GOT3 (cell line): ENCODE results near the gene KCNK10.

ENCODE experiments used
- DNase-seq: peaks from one replicate; lab custom pipeline; 2025; ENCODE audit warnings: mixed read lengths; lab: John Stamatoyannopoulos, UW

The KCNK10 gene

GRCh38 chr14:88323086-88323522 lies at the start of gene KCNK10:
Gene KCNK10 (minus strand): TSS chr14:88323269. CDS start chr14:88322798, 471 bp downstream.
- DNase-seq: no peak

DNA sequence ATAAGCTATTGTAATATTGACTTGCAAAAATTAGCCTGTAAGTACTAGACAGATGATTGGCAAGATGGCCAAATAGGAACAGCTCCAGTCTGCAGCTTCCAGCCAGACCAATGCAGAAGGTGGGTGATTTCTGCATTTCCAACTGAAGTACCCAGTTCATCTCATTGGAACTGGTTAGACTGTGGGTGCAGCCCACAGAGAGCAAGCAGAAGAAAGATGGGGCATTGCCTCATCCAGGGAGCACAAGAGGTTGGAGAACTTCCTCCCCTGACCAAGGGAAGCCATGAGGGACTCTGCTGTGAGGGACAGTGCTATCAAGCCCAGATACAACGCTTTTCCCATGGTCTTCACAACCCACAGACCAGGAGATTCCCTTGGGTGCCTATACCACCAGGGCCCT lies 46.4 kb upstream of the KCNK10 start:
- DNase-seq: no peak

DNA sequence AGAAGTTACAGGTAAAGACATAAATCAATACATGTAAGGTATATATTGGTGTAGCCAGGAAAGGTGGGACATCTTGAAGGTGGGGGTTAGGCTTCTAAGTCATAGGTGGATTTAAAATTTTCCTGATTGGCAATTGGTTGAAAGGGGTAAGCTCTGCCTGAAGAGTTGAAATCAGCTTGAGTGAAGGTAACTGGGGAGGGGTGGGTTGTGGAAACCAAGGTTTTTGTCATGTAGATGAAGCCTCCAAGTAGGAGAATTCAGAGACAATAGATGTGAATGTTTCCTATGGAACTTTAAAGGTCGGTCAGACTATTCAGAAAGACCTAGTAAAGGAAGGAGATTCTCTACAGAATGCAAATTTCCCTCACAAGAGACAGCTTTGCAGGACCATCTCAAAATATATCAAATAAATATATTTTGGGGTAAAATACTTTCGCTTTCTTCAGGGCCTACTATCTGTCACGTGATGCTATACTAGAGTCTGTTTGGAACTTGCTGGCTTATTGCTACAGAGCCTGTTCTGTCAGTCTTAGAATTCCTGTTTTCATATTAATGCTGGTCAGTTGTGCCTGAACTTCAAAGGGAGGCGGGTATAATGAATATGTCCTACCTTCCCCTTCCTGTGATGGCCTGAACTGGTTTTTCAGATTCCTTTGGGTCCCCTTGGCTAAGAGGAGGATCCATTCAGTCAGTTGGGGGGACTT lies 41.8 kb upstream of the KCNK10 start:
- DNase-seq: no peak

- DNase-seq: no peak
Measured at GRCh38 chr14:88363644-88364043, 40.6 kb upstream of the KCNK10 start.

GRCh38 chr14:88359500-88359899 lies 36.4 kb upstream of the KCNK10 start:
- no peak for DNase-seq

DNA sequence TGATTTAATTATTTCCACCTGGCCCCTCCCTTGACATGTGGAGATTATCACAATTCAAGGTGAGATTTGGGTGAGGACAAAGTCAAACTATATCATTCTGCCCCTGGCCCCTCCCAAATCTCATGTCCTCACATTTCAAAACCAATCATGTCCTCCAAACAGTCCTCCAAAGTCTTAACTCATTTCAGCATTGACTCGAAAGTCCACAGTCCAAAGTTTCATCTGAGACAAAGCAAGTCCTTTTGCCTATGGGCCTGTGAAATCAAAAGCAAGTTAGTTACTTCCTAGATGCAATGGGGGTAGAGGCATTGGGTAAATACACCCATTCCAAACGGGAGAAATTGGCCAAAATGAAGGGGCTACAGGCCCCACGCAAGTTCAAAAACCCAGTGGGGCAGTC lies 31.3 kb upstream of the KCNK10 start:
- no peak for DNase-seq

DNA sequence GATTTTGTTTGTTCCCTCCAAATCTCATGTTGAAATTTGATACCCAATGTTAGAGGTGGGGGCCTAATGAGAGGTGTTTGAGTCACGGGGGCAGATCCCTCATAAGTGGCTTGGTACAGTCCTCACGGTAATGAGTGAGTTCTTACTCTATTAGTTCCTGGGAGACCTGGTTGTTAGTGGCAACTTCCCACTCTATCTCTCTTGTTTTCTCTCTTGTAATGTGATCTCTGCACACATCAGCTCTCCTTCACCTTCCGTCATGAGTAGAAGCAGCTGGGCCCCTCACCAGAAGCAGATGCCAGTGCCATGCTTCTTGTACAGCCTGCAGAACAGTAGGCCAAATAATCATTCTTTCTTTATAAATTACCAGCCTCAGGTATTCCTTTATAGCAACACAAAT lies 29.6 kb upstream of the KCNK10 start:
- DNase-seq: no peak

DNA sequence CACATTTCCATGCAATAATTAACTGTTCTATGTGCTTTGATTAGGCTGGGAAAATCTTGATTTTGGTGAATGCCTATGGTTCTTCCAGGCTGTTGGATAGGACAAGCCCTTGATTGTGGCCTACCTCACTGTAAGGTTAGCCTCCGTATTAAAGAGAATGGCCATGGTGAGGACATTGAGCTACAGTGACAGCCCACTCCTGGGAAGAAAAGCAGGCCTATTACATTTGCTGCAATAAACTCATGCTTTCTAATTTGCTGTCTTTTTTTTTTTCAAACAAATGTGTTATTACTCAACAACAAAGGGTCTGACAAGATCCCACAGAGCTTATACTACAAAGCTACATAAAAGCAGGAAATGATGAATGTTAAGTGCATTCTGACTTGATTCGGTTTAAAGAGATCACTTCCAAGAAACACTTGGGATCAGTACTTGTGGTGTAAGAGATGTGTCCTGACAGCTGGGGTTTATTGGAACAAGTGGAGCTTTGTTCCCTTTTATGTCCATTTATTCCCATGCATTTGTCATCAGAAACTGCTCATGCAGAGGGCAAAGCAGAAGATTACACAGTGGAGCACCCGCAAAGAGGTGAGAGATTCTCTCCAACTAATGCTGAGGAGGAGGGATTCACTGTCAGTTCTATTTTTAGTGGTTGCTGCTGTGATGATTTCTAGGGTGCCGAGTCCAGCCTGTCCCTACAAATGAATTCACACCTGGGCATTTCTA lies 29.1 kb upstream of the KCNK10 start:
- no peak for DNase-seq

DNA sequence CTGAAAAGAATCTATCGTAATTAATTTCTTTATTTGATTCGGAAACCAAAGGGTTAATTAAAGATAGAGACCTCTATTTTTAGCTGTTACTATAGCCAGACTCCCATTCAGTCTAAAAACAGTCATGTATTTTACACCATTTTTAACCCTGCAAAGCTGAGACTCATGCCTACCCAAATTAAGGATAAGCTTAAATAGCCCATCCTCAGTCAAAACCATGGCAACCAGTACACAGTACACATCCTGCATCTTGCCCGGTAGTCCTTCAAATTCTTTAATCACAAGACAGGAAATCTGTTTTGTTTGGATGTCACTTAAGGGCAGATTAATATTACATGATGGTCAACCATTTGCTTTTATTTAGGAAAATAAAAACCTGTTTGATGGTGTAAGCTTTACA lies 25.5 kb upstream of the KCNK10 start:
- no peak for DNase-seq

DNA sequence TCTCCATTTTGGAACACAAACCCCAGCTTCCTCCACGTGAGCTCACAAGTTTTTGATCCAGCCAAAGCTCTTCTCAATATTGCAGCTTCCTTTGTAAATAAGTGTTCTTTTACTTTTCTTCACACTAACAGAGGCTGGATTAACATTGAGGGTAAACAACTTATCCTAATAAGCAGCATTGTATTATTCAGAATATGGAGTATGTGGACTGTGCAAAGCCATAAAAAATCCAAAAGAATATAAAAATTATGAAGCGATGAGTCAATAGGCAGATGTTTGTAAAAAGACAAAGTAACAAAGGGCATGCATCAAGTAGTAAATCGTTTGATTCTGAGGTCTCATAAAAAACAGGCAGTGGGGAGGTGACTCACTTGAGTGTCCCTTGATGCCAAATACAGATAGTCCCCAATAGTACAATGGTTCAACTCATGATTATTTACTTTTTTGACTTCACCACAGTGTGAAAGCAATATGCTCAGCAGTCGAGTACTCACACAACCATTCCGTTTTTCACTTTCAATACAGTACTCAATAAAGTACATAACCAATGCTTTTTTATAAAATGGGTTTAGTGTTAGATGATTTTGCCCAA lies 23.1 kb upstream of the KCNK10 start:
- DNase-seq: no peak

- DNase-seq: no peak
Measured at GRCh38 chr14:88342980-88343379, 19.9 kb upstream of the KCNK10 start.

DNA sequence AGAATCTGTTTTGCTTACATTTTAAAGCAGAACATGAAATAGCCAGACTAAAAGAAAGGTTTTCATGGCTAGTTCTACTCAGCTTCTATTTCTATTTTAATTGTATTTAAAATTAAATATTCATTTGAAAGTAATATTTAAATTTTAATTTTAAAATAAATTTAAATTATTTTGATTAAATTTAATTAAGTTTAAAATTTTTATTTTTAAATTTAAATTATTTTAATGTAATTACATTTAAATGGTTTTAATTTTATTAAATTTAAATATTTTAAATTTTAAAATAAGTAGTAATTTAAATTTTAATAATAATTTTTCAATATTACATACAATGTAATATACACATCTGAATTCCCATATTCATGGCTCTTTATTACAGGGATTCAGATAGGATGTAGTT lies 17.3 kb upstream of the KCNK10 start:
- DNase-seq: no peak

- no peak for DNase-seq
Measured at GRCh38 chr14:88333036-88333435, 10.0 kb upstream of the KCNK10 start.

DNA sequence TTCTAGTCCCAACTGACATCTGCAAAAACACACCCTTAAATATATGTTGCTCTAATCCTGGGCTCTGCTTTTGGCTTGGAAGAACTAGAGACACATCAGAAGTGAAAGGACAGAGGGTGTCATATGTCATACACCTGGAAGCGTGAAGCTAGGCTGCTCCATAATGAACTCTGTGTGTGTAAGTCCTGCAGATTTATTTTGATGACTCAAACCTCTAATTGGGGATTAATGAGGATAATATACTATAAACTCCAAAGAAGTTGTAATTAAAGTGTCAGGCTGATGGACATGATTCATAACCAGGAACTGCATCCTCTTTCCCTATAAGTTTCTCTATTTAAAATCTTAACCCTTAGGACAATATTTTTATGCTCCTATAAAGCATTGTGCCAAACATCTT lies 4.4 kb upstream of the KCNK10 start:
- DNase-seq: no peak

DNA sequence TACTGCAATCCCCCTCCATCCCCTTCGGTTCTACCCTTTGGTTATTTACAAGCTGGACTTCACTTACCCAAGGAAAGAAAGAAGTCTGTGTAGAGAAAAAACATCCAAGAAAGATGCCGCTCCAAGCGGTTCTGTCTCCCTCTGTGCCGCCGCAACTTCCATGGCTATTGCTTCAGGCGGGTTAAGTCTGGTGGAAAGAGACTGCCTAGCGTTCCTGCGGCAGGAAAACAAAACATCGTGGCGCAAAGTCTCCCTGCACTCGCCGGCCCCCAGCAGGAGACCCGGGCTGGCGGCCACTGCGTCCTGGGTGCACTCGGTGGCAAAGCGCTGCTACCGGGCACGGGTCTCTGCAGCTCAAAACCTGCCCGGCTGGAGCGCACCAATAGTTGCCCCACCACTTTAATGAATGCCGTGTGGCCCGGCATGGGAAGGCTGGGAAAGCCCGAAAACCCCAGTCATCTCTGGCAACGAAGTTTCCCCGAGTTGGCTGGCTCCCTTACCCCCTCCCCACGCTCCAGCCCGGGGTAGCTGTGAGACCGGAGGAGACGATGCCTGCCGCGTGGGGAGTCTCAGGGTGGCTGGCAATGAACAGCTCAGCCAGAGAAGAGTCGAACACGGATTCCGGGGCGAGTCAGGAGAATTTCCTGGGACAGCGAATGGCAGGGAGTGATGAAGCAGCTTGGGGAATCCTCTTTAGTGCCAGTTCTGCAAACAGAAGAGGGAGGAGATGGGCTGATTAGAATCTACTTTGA lies 3.5 kb upstream of the KCNK10 start:
- DNase-seq: no peak

DNA sequence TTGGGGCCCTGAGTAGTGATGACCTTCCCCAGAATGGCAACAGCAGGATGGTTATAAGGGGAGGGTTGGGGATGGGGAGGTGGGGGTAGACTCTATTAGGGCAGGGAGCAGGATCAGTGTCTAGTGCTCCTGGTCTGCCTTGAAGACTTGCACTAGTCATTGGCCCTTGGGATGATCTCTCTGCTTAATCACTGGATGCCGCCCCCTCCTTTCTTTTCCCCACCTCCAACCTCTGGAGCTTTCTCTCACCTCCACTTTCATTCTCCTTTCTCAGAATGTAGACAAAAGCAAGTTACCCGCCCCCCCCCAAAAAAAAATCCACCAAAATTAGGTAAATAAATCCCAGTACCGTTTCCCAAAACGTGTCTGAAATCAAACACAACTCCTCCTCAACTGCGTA lies 2.8 kb upstream of the KCNK10 start:
- DNase-seq: no peak

- no peak for DNase-seq
Measured at GRCh38 chr14:88324930-88325329, 1.9 kb upstream of the KCNK10 start.

DNA sequence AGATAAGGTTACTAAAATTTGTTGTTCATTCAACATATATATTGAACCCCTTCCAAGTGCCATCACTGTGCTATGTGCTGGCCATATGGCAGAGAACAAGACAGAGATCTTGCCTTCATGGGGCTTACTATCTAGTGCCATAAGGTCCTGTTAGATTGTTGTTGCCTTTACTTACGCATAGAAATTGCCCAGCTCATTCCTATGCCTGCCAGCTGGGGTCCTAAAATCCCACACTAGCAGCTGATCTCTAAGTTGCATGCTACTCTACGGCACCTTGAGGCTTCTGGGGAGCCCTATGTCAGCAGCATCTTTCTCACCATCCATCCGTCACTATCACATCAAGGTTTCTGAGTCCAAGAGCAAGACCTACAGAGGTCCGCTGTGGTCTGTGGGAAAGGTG lies 1.4 kb upstream of the KCNK10 start:
- DNase-seq: no peak

GRCh38 chr14:88323523-88324199 lies 592 bp upstream of the KCNK10 start:
- DNase-seq: no peak

DNA sequence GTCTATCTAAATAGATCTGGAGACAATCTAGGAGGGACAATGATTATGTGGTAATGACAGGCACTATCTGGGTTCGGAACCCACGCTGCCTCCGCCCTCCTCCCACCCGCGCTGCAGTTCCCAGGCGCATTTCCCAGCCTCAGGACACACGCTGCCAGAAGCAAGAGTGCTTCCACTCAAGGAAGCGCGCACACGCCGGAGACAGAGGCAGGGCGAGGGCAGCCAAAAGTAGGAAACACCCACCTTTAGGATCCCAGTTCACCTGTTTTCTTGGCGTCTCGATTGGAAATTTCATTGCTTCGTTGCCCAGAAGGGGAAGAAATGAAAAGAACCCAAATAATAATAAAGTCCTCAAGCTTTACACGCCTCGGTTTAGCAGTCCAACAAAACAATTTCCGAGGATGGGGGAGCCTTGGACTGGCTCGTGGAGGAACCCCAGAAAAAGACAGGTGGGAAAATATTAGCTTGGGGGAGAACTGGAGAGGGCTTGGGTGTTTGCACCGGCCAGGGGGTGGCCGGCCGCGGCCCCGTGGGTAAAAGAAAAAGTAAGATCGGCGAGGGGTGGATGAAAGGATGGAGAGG lies 474 bp downstream of the KCNK10 start:
- no peak for DNase-seq

- DNase-seq: no peak
Measured at GRCh38 chr14:88321692-88322503, 1.2 kb downstream of the KCNK10 start.
